Peyer's patch (tissue), 4 donors: ENCODE measurements around the gene SRRM4.

Source experiments
- POLR2A ChIP-seq, 2 donors: fragments of 450-650 bp; IDR thresholded peaks; one replicate each; pipeline ENCODE4 v1.5.1; 2017; ENCODE audit warnings: antibody characterized with exemption in 2 of 2, mild to moderate bottlenecking in 2 of 2, moderate library complexity in 2 of 2
- TF ChIP-seq, protein P1 (sequence below), 6 experiments: fragments of 450-650 bp in 4 of 6; fragments of 200-600 bp in 2 of 6; sonication (generic) in 1 of 6; IDR thresholded peaks; one replicate each; pipeline ENCODE4 v1.5.1; 2017 to 2019; ENCODE audit warnings: antibody characterized with exemption in 6 of 6, mild to moderate bottlenecking in 3 of 6, moderate library complexity in 1 of 6

DNA sequence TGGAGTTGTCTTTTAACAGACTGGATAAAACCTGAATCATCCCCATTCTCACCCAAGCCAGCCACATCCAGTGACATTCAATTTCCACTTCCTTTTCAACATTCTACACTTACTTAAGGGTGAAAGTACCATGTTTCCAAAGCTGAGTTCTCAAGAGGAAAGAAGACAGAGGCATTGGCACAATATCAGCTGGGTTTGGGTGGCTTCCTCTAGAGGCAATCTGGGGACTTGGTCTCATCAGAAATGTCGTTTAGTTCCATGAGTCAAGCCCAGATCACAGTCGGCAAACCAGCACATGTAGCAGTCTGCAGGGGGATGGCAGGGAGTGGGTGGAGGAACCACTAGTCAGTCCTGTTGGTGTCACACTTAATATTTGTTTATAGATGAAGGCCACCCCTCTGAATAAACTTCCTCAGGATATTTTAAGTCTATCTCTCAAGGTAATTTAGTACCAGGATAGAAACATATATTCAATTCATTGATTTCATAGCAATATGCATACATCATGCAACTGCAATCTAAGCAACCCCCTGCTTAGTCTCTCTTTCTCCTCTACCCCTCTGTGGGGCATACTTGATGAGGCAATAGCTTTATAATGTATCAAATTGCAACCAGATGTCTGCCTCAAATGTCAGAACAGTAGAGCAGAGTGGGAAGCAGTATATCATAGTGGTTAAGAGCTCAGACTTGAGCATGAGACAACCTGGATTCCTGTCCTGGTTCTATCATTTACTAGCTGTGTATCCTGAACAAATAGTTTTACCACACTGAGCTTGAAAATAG is 3.0 kb downstream of the SRRM4 start:
- TF ChIP-seq POLR2A (IDR thresholded peaks at IDR 0.05): no peak
- TF ChIP-seq, protein P1, sequence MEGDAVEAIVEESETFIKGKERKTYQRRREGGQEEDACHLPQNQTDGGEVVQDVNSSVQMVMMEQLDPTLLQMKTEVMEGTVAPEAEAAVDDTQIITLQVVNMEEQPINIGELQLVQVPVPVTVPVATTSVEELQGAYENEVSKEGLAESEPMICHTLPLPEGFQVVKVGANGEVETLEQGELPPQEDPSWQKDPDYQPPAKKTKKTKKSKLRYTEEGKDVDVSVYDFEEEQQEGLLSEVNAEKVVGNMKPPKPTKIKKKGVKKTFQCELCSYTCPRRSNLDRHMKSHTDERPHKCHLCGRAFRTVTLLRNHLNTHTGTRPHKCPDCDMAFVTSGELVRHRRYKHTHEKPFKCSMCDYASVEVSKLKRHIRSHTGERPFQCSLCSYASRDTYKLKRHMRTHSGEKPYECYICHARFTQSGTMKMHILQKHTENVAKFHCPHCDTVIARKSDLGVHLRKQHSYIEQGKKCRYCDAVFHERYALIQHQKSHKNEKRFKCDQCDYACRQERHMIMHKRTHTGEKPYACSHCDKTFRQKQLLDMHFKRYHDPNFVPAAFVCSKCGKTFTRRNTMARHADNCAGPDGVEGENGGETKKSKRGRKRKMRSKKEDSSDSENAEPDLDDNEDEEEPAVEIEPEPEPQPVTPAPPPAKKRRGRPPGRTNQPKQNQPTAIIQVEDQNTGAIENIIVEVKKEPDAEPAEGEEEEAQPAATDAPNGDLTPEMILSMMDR (IDR thresholded peaks at IDR 0.05): no peak
